MCF 10A (cell line): ENCODE results near the gene CEMIP. TPM values are rescaled to one million over a fixed set of nuclear protein-coding genes. Genes with fewer than 3 reads are reported as not detected.

ENCODE experiments used
- BruUV-seq: library from RNA; stranded (reverse); fragments of 400-500 nt; replicated peaks from 2 replicates; lab custom pipeline; 2021; lab: Mats Ljungman, UMichigan
- CTCF ChIA-PET: fragments of 300-600 bp; sonication (Branson Sonifier 250); formaldehyde crosslinking; extraction: SDS; loops from one replicate; lab custom pipeline; 2021; ENCODE audit warnings: antibody characterized with exemption, inconsistent platforms; lab: Yijun Ruan, JAX
- POLR2A ChIA-PET: fragments of 300-600, 350-650 bp; sonication (Branson Sonifier 250); formaldehyde crosslinking; extraction: SDS; loops from one replicate; lab custom pipeline; 2020; ENCODE audit warnings: antibody characterized with exemption, inconsistent platforms; lab: Yijun Ruan, JAX
- DNase-seq: peaks from one replicate; pipeline ENCODE4 v3.0.0-alpha.2; 2018; ENCODE audit not compliant: unreplicated experiment
- H3K27ac Mint-ChIP-seq: one replicate; pipeline ENCODE4 v1.8.0; 2022; ENCODE audit warnings: mild to moderate bottlenecking, low read depth, mixed read lengths; ENCODE audit not compliant: unreplicated experiment
- H3K27me3 Mint-ChIP-seq: one replicate; pipeline ENCODE4 v1.8.0; 2022; ENCODE audit warnings: mixed read lengths; ENCODE audit not compliant: insufficient read depth, unreplicated experiment
- H3K36me3 Mint-ChIP-seq: one replicate; pipeline ENCODE4 v1.8.0; 2022; ENCODE audit warnings: mild to moderate bottlenecking, moderate library complexity, mixed read lengths; ENCODE audit not compliant: insufficient read depth, unreplicated experiment
- H3K4me1 Mint-ChIP-seq: one replicate; pipeline ENCODE4 v1.8.0; 2022; ENCODE audit warnings: mixed read lengths; ENCODE audit not compliant: insufficient read depth, unreplicated experiment
- H3K4me3 Mint-ChIP-seq: one replicate; pipeline ENCODE4 v1.8.0; 2022; ENCODE audit warnings: mild to moderate bottlenecking, moderate library complexity, mixed read lengths; ENCODE audit not compliant: unreplicated experiment
- H3K9me3 Mint-ChIP-seq: one replicate; pipeline ENCODE4 v1.8.0; 2022; ENCODE audit warnings: mixed read lengths; ENCODE audit not compliant: unreplicated experiment
- intact Hi-C: fragments of 100-400 bp; cut with micrococcal nuclease; formaldehyde crosslinking; loops from 2 replicates; pipeline ENCODE4 v1.14.1; 2022
- total RNA-seq: library from RNA; stranded (reverse); gene quantifications from 2 replicates; pipeline ENCODE4 v1.2.3, GENCODE V29; 2022
- TF ChIP-seq, protein P1 (sequence below): fragments of 200-600 bp; IDR thresholded peaks from one replicate; pipeline ENCODE4 v1.8.0; 2022; ENCODE audit warnings: antibody characterized with exemption, mild to moderate bottlenecking; ENCODE audit not compliant: unreplicated experiment

Gene CEMIP
- total RNA-seq, 1 experiment from 2014 or later: 0.14 TPM

DNA sequence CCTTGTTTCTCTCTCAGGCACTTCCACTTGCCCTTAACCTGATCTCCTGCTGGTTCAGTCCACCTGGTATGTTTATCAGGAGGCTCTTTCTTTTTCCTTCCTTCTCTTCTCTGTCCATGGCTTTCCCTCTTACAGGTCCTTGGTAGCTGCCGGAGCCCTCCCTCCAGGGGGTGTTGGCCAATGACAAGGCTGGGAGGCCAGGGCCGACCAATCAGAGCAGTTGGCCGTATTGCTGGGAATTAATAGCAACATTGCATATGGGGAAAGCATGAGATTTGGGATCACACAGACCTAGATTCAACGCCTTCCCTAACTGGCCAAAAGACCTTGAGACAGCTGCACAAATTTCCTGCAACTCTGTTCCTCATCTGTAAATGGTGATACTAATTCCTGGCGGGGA lies 62.4 kb downstream of the CEMIP start:
- no TSS peak for BruUV-seq
- H3K27me3 Mint-ChIP-seq: no peaks in the 10 kb centered on the region
- H3K9me3 Mint-ChIP-seq: no peaks in the 10 kb centered on the region
- H3K4me3 Mint-ChIP-seq: no peak overlapping the region
- no peak for DNase-seq
- ChIA-PET CTCF (interaction anchor here (0.8 kb wide), 1 partner anchor 386 kb away, joined by 3 read pairs; no protein-coding TSS in a partner anchor), POLR2A (no interaction called here)
- peaks cover 7% of the 10 kb centered on the region for H3K36me3 Mint-ChIP-seq
- TF ChIP-seq, protein P1, sequence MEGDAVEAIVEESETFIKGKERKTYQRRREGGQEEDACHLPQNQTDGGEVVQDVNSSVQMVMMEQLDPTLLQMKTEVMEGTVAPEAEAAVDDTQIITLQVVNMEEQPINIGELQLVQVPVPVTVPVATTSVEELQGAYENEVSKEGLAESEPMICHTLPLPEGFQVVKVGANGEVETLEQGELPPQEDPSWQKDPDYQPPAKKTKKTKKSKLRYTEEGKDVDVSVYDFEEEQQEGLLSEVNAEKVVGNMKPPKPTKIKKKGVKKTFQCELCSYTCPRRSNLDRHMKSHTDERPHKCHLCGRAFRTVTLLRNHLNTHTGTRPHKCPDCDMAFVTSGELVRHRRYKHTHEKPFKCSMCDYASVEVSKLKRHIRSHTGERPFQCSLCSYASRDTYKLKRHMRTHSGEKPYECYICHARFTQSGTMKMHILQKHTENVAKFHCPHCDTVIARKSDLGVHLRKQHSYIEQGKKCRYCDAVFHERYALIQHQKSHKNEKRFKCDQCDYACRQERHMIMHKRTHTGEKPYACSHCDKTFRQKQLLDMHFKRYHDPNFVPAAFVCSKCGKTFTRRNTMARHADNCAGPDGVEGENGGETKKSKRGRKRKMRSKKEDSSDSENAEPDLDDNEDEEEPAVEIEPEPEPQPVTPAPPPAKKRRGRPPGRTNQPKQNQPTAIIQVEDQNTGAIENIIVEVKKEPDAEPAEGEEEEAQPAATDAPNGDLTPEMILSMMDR: no peak
- intact Hi-C loops: loop anchor here (10.0 kb wide), 2 partner anchors 57 to 113 kb away; no protein-coding TSS in a partner anchor
- peaks cover 4% of the 10 kb centered on the region for H3K4me1 Mint-ChIP-seq
- H3K27ac Mint-ChIP-seq: no peak overlapping the region

DNA sequence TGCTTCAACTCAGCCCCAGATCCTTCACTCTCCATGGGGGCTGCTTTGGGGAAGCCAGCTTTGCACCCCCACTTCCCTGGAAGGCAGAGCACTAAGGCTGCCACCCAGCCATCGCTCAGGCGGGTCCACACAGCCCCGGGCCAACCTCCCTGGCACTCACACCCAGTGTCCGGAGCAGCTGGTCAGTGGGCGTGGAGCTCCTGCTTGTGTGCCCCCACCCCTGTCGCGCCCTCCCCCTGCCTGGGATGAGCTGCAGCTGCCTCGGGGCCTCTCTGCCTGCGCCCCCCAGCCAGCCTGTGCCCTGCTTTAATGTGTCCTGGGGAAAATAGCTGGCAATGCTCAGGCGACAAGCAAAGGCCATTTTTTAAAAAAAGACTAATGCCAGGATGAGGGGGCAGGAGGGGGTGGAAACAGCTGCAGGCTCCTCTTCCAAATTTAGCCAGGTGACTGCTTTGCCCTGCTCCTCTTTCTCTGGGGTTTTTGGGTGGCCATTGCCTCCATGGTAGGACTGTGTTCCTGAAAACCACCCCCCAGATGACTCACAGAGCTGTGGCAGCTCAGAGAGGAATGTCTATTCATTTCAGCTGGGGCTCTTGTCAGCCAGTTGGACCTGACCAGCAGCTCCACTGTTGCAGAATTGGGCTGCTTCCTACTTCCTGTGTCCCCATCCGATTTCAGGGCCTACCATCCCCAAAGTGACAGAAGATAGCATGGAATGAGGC lies 65.0 kb downstream of the CEMIP start:
- ChIA-PET POLR2A (interaction anchor here (1.1 kb wide), 1 partner anchor 11 kb away, joined by 3 read pairs; no protein-coding TSS in a partner anchor), CTCF (interaction anchor here (0.5 to 0.6 kb wide), 2 partner anchors 79 to 556 kb away, joined by 3 to 4 read pairs; no protein-coding TSS in a partner anchor)
- H3K4me3 Mint-ChIP-seq: no peak overlapping the region
- H3K9me3 Mint-ChIP-seq: no peaks in the 10 kb centered on the region
- BruUV-seq: no TSS peak
- intact Hi-C loops: loop anchor here (10.0 kb wide), 2 partner anchors 59 to 111 kb away; no protein-coding TSS in a partner anchor
- TF ChIP-seq, protein P1: no peak
- H3K4me1 Mint-ChIP-seq: peaks cover 7% of the 10 kb centered on the region
- H3K36me3 Mint-ChIP-seq: no peaks in the 10 kb centered on the region
- H3K27ac Mint-ChIP-seq: no peak overlapping the region
- DNase-seq: peak; percentile 57
- H3K27me3 Mint-ChIP-seq: no peaks in the 10 kb centered on the region

DNA sequence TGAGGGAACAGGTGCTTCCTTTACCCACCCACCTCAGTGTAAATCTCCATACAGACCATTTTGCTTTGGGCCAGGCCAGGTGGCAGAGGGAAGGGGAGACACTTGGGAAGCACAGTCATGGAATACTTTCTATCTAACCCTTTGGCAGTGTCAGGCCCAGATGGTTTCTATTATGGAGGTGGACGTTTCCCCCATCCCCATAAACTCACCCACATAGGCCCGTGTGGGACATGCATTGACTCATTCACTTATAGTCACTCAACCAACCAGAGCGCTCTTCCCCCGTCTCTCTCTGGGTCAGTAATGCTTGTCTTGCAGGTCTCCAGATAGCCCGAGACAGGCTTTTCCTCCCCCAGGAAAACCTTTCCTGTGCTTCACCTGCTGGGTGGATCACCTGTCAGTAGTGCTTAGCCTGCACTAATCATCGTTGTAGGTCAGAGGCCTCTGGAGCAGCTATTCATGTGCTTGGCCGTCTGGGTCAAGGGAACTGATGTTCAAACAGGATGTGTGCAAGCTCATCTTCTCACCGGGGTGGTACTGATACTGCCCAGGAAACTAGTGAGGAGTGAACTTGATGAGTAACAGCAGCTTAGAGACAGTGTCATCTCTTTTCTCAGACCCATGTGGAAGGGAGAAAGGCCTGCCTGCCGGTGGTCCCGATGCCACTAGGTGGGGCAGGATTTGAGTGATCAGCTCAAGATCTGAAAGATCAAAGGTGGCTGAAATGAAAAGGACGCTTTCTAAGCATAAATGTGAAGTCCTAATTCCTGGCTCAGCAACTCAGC lies 67.1 kb downstream of the CEMIP start:
- no peak for DNase-seq
- intact Hi-C loops: loop anchor here (10.0 kb wide), 2 partner anchors 61 to 109 kb away; no protein-coding TSS in a partner anchor
- Mint-ChIP-seq H3K36me3 (no peaks in the 10 kb centered on the region), H3K9me3 (no peaks in the 10 kb centered on the region), H3K4me1 (peaks cover 14% of the 10 kb centered on the region), H3K27ac (no peak overlapping the region), H3K4me3 (no peak overlapping the region), H3K27me3 (no peaks in the 10 kb centered on the region)
- TF ChIP-seq, protein P1: no peak
- no TSS peak for BruUV-seq
- ChIA-PET POLR2A (no interaction called here), CTCF (interaction anchor here (0.5 to 0.6 kb wide), 3 partner anchors 47 to 184 kb away, joined by 3 read pairs; no protein-coding TSS in a partner anchor)

DNA sequence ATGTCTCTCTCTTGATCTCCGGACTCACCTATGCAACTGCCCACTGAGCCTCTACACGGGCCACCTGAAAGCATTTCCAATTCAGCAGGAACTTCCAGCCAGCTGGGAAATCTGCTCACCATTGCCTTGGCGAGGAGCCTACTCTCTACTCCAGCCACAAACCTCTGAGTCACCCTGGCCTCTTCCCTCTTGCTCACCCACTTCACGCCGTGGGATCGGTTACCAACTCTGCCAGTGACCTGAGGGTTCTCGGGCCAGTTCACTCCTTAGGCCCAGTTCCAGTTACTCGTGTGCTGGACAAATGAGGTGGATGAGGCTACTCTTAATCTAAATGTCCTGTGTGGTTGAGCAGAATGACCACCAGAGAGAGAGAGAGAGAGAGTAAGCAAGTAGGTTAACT lies 70.1 kb downstream of the CEMIP start:
- intact Hi-C loops: loop anchor here (10.0 kb wide), 2 partner anchors 65 to 105 kb away; no protein-coding TSS in a partner anchor
- H3K9me3 Mint-ChIP-seq: no peaks in the 10 kb centered on the region
- H3K4me3 Mint-ChIP-seq: no peak overlapping the region
- TF ChIP-seq, protein P1: no peak
- no peaks in the 10 kb centered on the region for H3K27me3 Mint-ChIP-seq
- H3K27ac Mint-ChIP-seq: no peak overlapping the region
- ChIA-PET POLR2A (no interaction called here), CTCF (interaction anchor here (0.6 kb wide), 1 partner anchor 236 kb away, joined by 3 read pairs; no protein-coding TSS in a partner anchor)
- no TSS peak for BruUV-seq
- DNase-seq: peak; percentile 93
- H3K36me3 Mint-ChIP-seq: no peaks in the 10 kb centered on the region
- H3K4me1 Mint-ChIP-seq: peaks cover 34% of the 10 kb centered on the region
